GM18909 (cell line): ENCODE data around the gene KRTAP22-1.

Experiments
- ATAC-seq: cut with Tn5 transposase; IDR thresholded peaks from one replicate; pipeline ENCODE4 v1.9.1; 2021; ENCODE audit warnings: mild to moderate bottlenecking; ENCODE audit not compliant: unreplicated experiment, poor library complexity

The KRTAP22-1 gene

DNA sequence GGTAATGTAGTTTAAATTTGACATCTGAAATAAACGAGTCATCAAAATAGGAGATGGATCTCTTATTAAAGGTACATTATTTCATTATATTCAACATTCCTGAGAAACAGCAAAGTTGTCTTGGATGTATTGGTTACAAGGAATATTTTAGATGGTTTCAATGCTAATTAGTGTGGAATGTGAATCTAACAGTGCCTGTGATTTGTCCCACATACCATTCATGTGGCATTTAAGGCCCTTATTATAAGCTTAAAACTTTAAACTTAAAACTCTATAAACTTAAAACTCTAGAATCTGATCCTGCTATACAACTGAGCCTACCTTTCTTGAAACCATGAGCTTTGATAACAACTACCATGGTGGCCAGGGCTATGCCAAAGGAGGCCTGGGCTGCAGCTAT is at the start of gene KRTAP22-1:
Gene KRTAP22-1 (plus strand): TSS at position 301 of the 400 bp plus-strand sequence.
- no peak for ATAC-seq

DNA sequence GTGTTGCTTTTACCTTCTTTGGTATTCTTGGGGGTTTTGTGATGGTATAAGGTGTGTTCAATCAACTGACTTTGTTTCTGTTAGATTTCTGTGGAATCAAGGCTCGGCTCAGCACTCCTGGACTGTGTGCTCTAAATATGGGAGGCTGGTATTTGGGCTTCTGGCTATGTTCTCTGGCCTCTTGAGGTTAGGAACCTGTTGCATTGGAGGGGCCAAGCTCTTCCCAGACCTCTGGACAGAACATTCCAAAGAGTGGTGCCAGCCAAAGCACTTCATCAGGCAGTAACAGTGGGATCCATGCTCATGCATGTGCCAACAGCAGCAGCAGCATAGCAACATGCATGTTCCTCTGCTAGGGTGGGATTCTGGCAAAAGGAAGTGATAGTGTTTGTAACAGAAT is 48.1 kb upstream of the KRTAP22-1 start:
- ATAC-seq = no peak

DNA sequence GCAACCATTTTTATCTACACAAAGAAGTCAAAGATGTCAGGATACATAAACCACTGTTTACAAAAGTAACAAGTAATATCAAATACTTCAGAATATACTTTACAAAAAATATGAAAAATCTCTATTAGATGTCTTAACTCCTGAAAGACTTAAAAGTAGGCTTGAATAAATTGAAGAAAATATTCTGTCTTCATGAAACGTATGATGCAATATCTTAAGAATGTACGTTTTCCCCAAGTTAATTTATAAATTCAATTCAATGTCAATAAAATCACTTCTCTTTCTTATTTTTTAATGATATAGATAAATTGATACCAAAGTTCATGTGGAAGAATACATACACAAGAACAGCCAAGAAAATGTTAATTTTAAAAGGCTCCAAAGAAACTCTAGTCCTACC is 45.8 kb upstream of the KRTAP22-1 start:
- ATAC-seq = no peak

DNA sequence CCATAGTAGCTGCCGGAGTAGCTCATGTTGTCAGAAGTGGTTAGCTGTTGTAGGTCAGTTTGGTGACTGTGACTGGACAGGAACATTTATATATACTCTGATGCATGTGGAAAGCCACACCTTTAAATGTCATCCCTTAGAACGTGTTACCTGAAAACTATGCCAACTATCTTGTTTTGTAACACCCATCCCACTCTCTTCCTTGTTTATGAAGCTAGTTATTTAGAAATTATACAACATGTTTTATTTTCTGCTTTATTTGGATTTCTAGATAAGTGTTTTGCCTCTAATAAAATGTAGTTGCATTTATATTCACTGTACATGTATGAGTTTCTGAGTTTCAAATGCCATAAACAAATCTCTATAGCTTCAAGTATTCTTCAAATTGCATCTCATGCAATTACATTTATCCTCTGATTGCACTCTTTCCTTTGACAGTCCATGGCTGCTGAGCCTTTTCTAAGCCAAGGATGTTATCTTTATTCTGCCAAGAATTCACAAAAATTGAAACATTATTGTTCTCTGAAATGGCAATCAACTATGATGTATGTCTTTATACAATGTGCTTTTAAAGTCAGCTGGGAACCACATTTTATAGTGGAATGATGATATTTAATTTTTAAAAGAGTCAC is 39.5 kb upstream of the KRTAP22-1 start, which contains the start of gene KRTAP19-7:
Gene KRTAP19-7 (minus strand): TSS at position 51 of the 632 bp plus-strand sequence. CDS start 25 bp downstream, at position 26.
- no peak for ATAC-seq

DNA sequence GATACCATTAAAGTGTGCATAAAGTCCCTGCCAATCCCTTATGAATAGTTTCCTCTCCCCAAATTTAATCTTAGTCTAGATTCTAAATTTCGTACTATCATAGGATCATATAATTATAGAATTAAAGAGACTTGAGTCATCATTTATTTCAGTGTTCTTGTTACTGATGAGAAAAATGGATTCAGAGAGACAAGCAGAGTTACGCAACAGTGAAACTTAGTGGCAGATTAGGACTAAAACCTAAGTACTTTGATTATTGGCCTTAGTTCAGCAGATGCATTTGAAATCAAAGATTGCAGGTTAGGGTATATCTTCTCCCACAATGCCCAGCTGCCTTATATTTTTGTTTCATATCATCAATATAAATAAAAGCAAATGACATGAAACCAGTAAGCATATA is 38.9 kb upstream of the KRTAP22-1 start:
- ATAC-seq = no peak

DNA sequence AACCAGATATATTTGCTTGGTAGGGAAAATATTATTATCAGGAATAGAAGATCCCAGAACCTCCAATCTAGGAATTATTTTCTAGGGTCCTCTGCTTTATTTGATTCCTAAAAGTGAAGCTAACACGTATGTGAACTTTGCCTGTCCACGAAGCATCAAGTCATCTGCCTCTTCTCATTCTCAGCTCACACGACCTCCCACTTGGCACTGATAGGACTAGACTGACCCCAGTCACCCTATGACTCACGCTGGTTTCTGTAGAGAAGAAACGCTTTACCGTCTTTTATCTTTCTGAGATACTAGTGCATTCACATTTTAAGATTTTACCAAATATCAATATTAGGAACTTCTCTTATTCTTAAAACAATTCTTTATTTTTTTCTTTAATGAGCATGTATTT is 37.8 kb upstream of the KRTAP22-1 start:
- no peak for ATAC-seq

DNA sequence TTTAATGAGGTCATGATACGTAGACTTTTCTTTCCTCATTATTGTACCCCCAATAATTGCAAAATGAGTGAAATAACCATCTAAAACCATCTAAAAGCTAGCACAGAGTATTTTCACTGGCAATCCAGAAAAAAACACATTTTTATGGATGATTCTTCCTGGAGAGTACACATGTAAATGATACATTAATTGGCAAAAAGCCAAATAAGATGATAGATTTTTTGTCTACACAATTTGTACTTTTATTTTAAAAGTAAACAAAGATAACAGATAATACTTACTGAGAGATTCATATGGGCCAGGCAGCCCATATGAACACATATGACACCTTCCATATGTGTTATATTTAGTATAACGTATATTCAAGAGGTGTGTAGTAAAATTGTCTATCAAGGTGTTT is 37.3 kb upstream of the KRTAP22-1 start:
- no peak for ATAC-seq

DNA sequence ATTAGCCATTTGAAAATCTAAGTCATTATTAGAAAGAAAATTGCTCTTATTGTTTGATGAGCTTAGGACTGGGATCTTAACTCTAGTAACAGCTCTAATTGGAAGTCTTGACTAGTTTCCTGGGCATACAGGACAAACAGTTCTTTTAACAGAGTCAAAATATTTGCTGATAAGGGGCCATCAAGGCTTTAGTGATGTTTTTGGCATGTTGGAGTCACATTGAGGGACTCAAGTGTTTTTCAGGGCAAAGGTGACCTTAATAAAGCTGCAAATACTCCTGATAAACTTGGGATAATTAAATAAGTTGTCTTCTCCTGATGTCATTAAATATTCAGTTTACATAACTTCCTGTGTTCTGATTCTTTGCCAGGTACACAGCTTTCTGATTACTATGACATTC is 33.3 kb upstream of the KRTAP22-1 start:
- no peak for ATAC-seq

DNA sequence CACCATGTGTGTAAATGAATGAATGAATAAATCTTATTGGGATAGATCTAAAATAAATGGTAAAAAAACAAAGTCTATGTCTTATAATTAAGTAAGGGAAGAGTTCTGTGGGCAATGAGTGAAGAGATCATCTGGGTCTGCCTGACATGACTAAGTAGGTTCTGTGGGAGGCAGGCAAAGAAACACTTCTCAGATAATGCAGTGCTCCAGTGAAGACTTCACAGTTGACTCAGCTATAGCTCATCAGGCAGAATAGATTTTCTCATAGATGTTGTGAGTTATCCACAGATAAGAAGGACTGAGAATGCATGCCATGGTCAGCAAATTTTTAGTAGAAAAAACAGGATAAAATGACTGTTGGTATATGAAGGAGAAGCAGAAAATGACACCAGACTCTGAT is 23.1 kb upstream of the KRTAP22-1 start:
- no peak for ATAC-seq

DNA sequence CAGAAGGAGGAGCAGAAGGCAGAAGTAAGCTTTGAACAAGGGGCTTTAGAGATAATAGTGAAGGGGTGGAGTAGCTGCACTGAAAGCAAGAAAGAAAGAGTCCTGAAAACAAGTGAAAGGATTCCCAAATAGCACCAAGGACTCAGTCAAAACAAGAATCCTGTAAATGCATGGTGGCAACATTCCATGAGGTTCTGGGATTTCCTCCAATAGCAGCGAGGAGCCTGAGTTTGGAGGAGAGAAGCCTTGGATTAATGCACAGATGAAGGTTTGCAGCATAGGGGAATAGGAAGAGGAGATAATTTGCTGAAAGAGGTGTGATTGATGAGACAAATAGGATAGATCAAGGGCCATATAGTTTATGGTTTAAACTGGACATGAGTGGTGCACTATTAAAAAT is 21.5 kb upstream of the KRTAP22-1 start:
- no peak for ATAC-seq

DNA sequence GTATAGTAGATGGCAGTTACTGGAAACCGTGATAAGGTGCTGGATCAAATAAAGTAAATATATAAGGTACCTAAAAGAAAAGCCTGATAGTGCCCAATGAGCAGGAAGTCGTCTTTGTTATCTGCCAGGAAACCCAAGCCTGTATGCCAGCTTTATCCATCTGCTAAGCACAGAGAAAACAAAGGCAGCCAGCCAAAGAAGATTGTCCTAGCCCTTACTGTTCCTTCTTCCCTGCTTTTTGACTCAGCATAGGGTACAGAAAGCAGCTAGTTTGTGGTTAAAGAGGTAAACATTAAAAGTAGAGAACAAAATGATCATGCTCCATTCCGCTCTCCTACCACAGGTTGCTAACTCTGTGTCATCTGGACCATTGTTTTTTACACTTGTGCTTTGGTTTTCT is 20.8 kb upstream of the KRTAP22-1 start:
- no peak for ATAC-seq

DNA sequence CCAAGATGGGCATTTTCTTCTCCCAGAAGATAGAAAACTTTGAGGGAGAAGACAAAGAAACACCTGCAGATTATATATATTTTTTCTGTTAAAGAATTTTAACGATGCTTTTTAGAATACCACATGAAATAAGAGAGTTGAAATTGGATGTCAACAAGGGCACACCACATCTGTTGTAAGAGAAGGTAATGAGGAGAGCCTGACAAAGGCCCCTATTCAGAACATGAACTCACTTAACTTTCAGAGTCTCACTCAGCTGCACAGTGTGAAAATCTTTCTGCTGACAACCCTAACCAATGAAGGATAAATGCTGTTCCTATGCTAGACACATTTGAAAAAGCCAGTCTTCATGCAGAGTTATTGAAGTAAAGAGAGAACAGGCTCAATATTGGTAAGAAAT is 18.0 kb upstream of the KRTAP22-1 start:
- ATAC-seq = no peak

DNA sequence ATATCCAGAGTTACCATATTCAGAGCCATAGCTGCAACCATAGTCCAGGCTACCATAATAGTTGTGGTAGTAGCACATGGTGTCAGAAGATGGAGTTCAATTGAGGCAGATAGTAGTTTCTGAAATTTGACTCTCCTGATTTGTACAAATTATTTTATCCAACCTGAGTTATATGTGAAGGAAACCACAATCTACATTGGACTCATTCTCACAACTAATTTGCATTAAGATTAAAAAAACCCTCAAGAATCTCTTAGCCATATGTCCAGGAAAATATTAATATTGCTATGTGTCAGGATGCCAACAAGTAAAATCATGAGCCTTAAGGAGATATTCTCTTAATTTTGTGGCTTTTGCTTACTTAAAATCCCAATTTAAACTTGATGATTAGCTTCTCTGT is 10.6 kb upstream of the KRTAP22-1 start, which contains the start of gene KRTAP22-2:
Gene KRTAP22-2 (minus strand): TSS at position 101 of the 400 bp plus-strand sequence.
- ATAC-seq = no peak

DNA sequence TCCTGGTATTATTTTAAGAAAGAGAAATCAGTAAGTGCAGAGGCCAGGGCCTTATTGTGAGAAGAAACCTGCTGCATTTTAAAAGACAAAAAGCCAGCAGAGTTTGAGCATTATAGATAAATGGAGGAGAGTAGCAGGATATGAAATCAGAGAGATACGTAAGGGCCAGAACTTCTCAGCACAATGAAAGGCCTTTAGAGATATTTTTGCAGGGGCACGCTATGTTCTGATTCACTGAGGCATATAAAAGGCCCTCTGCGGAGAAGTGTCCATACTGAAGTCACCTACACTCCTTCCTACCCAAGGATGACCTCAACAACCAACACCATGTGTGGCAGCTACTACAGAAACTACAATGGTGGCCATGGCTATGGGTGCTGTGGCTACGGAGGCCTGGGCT is 8.7 kb upstream of the KRTAP22-1 start, which contains the start of gene KRTAP6-3:
Gene KRTAP6-3 (plus strand): TSS at position 301 of the 400 bp plus-strand sequence. CDS start 6 bp downstream, at position 307.
- no peak for ATAC-seq

DNA sequence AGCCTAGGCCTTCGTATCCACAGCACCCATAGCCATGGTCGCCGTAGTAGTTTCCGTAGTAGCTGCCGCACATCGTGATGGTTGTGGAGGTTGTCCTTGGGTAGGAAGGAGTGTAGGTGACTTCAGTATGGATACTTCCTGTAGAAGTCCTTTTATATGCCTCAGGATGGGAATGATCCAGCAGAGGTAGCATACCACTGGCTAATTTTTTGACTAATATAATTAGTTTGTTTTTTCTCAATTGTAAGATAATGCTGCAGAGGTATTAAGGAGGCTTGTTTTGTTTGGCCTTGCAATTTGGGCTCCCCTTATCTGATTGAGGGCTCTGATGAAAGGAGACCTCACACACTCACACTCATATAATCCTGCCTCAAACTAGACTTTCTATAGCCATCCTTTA is 2.1 kb upstream of the KRTAP22-1 start, which contains the start of gene KRTAP6-2:
Gene KRTAP6-2 (minus strand): TSS at position 101 of the 400 bp plus-strand sequence. CDS start 28 bp downstream, at position 73.
- no peak for ATAC-seq

DNA sequence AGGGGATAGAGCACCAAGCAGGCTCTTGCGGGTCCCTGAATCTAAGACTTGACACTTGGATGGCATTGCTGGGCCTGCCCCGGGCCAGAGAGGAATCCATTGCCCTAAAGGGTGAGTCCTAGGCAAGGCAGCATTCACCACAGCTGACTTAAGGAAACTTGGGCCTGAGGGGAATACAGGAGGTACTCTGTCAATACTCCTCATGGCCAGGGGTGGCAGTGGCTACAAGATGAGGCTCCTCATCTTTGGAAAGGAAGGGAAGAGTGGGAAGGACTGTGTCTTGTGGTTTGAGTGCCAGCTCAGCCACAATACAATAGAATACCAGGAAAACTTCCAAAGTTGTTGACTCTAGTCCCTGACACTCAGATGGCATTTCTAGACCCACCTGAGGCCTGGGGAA is 5.1 kb downstream of the KRTAP22-1 start:
- ATAC-seq = no peak

DNA sequence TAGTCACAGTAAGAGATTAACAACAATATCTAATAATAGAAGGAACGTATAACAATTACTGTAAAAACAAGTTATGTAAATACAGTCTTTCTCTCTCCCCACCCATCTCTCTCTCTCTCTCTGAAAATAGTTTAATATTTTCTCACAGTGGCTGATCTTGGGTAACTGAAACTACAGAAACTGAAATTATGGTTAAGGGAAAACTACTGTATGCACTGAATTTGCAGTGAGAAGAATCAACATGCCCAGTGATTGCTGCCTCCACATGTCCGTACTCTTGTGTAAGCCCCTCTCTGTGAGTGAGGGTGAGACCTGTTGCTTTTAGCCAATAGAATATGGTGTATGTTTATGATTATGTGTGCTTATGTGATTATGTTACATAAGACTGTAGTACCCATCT is 11.2 kb downstream of the KRTAP22-1 start:
- ATAC-seq = no peak

DNA sequence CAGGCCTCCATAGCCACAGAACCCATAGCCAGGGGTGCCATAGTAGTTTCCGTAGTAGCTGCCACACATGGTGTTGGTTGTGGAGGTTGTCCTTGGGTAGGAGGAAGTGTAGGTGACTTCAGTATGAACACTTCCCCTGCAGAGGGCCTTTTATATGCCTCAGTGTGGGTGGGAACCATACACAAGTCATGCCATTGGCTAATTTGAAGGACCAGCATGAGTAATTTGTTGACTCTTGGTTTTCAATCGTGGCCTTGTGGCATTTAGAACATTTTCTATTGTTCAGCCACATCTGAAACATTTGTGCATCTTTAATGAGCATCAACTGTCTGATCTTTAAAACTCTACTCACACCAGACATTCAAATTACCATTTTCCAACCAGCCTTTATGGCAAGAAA is 12.9 kb downstream of the KRTAP22-1 start, which contains the start of gene KRTAP6-1:
Gene KRTAP6-1 (minus strand): TSS at position 95 of the 400 bp plus-strand sequence. CDS start 26 bp downstream, at position 69.
- ATAC-seq = no peak

DNA sequence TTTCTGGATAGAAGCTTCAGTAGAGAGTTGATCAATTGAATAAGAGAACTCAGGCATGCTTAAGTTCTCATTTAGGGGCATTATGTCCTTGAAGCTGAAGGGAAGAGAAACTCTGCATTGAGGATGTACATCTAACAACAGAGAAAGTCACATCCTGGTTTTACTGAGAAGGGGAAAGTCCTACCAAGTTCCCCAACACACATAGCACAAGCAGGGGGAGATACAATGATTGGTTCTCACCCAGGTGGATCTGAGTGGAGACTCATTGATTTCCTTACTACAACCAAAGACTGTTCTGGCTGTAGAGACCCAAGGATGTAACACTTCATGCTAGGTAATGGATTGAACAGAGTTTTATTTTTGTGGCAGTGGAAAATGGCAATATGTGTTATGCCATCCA is 14.3 kb downstream of the KRTAP22-1 start:
- ATAC-seq = no peak

DNA sequence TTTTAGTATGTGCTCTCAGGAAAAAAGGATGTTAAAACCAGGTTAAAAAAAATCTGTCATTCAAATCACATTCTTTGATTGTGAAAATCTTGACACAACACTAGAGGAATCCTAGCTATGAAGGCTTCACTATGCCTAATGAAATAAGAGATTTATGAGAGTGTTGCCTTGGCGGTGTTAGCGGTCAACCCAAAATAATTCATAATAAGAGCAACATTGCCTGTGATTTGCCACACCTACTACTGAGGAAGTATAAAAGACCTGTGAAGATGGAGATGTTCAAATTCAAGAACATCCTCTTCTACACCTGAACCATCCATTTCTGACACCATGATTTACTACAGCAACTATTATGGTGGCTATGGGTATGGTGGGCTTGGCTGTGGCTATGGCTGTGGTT is 15.2 kb downstream of the KRTAP22-1 start, which contains the start of gene KRTAP20-1:
Gene KRTAP20-1 (plus strand): TSS at position 301 of the 400 bp plus-strand sequence. CDS start 30 bp downstream, at position 331.
- no peak for ATAC-seq

DNA sequence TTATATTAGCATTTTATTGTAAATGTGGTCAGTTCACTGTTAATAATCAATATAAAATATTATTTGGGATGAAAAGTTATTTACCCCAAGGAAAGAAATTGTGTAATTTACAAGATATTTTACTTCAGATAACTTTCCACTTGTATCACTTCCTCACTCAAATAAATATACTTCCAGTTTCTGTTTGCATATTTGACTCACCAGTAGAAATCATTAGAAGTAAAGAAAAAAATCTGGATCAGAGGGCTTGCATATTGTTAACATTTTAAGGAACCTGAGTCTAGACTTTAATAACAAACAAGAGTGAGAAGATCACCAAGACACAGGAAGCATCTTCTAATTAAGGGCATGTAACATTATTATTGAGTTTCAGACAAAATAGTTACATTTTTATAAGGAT is 19.2 kb downstream of the KRTAP22-1 start:
- ATAC-seq = no peak

DNA sequence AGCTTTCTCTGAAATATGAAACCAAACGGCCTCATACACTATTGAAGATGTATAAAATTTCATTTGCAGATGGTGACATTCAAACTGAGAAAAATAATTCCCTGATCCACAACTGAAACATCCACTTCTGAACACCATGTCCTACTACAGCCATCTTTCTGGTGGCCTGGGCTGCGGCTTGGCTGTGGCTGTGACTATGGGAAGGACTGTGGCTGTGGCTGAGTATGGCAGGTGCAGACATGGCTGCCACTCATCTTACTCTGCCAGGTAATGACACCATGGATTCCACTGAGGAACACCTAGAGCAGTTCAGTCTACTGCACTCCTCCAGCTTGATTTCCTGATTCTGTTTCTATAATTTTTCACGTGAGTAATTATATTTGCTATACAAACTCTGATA is 19.6 kb downstream of the KRTAP22-1 start, which contains the start of gene KRTAP20-4:
Gene KRTAP20-4 (plus strand): TSS at position 106 of the 400 bp plus-strand sequence.
- ATAC-seq = no peak
